ENCODE results near the gene SAP25.
"Not testable (repeated sequence)": the region's sequence is repeated elsewhere in the genome, so short reads cannot be mapped to it uniquely, and the experiment has no call there.

SAP25 gene

DNA sequence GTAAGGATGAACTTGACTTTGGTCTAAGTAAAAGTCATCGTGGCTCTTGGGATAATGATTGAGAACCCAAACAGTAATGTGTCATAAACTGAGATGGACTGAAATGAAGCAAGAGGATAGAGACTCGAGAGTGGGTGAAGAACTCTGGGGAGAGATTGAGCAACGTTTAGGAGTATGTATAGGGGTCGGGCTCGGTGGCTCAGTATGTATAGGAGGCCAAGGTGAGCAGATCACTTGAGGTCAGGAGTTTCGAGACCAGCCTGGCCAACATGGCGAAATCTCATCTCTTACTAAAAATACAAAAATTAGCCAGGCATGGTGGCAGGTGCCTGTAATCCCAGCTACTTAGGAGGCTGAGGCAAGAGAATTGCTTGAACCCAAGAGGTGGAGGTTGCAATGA, 32.4 kb downstream of the SAP25 start:
- H3K9me3 Mint-ChIP-seq; ATAC-seq (replicated peaks; ENCODE audit: extremely low read depth, poor library complexity, severe bottlenecking); H3K27ac Mint-ChIP-seq (ENCODE audit: low read depth); H3K27me3 Mint-ChIP-seq; DNase-seq (ENCODE audit: low spot score in 2 of 2): not testable (repeated sequence)
- Mint-ChIP-seq H3K36me3 (ENCODE audit: insufficient read depth) (peaks cover 14% of the 10 kb centered on the region), H3K4me1 (peaks cover 71% of the 10 kb centered on the region), H3K4me3 (peak overlapping the region; percentile 94)

GRCh38 chr7:100540073-100540723, 33.5 kb downstream of the SAP25 start:
- peak overlapping the region; percentile 94 for H3K4me3 Mint-ChIP-seq
- H3K27ac Mint-ChIP-seq (ENCODE audit: low read depth): peak overlapping the region; percentile 90
- no peaks in the 10 kb centered on the region for H3K27me3 Mint-ChIP-seq
- H3K4me1 Mint-ChIP-seq: peaks cover 60% of the 10 kb centered on the region
- ATAC-seq (replicated peaks; ENCODE audit: extremely low read depth, poor library complexity, severe bottlenecking) (no peak), DNase-seq (ENCODE audit: low spot score in 2 of 2) (no peak)
- H3K36me3 Mint-ChIP-seq (ENCODE audit: insufficient read depth): peaks cover 11% of the 10 kb centered on the region
- H3K9me3 Mint-ChIP-seq: no peaks in the 10 kb centered on the region

DNA sequence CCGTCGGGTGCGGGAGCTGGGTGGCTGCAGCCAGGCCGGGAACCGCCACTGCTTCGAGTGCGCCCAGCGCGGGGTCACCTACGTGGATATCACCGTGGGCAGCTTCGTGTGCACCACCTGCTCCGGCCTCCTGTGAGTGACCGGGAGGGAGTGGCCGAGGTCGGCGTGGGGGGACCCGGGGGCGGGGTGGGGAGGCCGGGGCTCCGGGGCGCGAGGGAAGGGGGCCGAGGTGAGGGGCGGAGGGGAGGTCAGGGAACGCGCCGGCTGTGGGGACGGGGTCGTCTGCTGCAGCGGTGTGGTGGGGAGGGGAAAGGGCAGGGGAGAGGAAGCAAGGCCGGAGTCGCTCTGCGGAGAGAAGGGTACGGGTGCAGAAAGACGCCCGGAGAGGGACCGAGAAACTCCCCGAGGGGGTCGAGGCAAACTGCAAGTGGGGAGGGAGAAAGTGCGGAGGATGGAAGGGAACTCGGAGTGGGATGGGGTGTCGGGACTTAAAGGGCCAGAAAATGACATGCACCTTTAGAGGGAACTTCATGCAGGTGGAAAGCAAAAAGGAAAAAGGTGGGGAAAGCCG, 34.2 kb downstream of the SAP25 start:
- ATAC-seq (replicated peaks; ENCODE audit: extremely low read depth, poor library complexity, severe bottlenecking): no peak

GRCh38 chr7:100538654-100539435, 34.9 kb downstream of the SAP25 start, which contains the start of gene AGFG2:
TSS of gene AGFG2 (plus strand) at chr7:100539203. CDS start at chr7:100539347, 144 bp downstream.
- Mint-ChIP-seq H3K27me3 (no peaks in the 10 kb centered on the region), H3K9me3 (no peaks in the 10 kb centered on the region), H3K4me3 (peak within 1 kb of the TSS; percentile 94), H3K4me1 (peaks cover 47% of the 10 kb centered on the region), H3K27ac (ENCODE audit: low read depth) (peak within 1 kb of the TSS; percentile 90), H3K36me3 (ENCODE audit: insufficient read depth) (peaks cover 11% of the 10 kb centered on the region)
- DNase-seq (ENCODE audit: low spot score in 2 of 2) (peak; percentile 99 to 100), ATAC-seq (replicated peaks; ENCODE audit: extremely low read depth, poor library complexity, severe bottlenecking) (peak; percentile 96)

More for the DNA sequence above, 34.2 kb downstream of the SAP25 start:
- H3K36me3 Mint-ChIP-seq (ENCODE audit: insufficient read depth): peaks cover 11% of the 10 kb centered on the region
- no peak for DNase-seq (ENCODE audit: low spot score in 2 of 2)
- peak overlapping the region; percentile 90 for H3K27ac Mint-ChIP-seq (ENCODE audit: low read depth)
- peak overlapping the region; percentile 94 for H3K4me3 Mint-ChIP-seq
- H3K4me1 Mint-ChIP-seq: peaks cover 54% of the 10 kb centered on the region
- H3K27me3 Mint-ChIP-seq: no peaks in the 10 kb centered on the region
- H3K9me3 Mint-ChIP-seq: no peaks in the 10 kb centered on the region

- H3K9me3 Mint-ChIP-seq: no peaks in the 10 kb centered on the region
- H3K4me1 Mint-ChIP-seq: peaks cover 41% of the 10 kb centered on the region
- DNase-seq (ENCODE audit: low spot score in 2 of 2) (no peak), ATAC-seq (replicated peaks; ENCODE audit: extremely low read depth, poor library complexity, severe bottlenecking) (no peak)
- H3K4me3 Mint-ChIP-seq: peak overlapping the region; percentile 94
- peaks cover 11% of the 10 kb centered on the region for H3K36me3 Mint-ChIP-seq (ENCODE audit: insufficient read depth)
- H3K27me3 Mint-ChIP-seq: no peaks in the 10 kb centered on the region
- H3K27ac Mint-ChIP-seq (ENCODE audit: low read depth): peak overlapping the region; percentile 90
Measured at GRCh38 chr7:100538348-100538653, 35.4 kb downstream of the SAP25 start.

- H3K36me3 Mint-ChIP-seq (ENCODE audit: insufficient read depth); H3K4me3 Mint-ChIP-seq; DNase-seq (ENCODE audit: low spot score in 2 of 2); H3K9me3 Mint-ChIP-seq; ATAC-seq (replicated peaks; ENCODE audit: extremely low read depth, poor library complexity, severe bottlenecking); H3K27me3 Mint-ChIP-seq; H3K27ac Mint-ChIP-seq (ENCODE audit: low read depth): not testable (repeated sequence)
- H3K4me1 Mint-ChIP-seq: peaks cover 26% of the 10 kb centered on the region
Measured at GRCh38 chr7:100536695-100537094, 37.0 kb downstream of the SAP25 start.

- not testable (repeated sequence) for H3K4me3 Mint-ChIP-seq, H3K9me3 Mint-ChIP-seq
Measured at GRCh38 chr7:100535982-100536381, 37.7 kb downstream of the SAP25 start.

GRCh38 chr7:100532165-100533022, 41.3 kb downstream of the SAP25 start:
- Mint-ChIP-seq H3K4me3 (no peak overlapping the region), H3K36me3 (ENCODE audit: insufficient read depth) (no peaks in the 10 kb centered on the region), H3K4me1 (no peaks in the 10 kb centered on the region), H3K27me3 (no peaks in the 10 kb centered on the region), H3K9me3 (no peaks in the 10 kb centered on the region), H3K27ac (ENCODE audit: low read depth) (no peak overlapping the region)
- ATAC-seq (replicated peaks; ENCODE audit: extremely low read depth, poor library complexity, severe bottlenecking) (no peak), DNase-seq (ENCODE audit: low spot score in 2 of 2) (no peak)

More at GRCh38 chr7:100535982-100536381, 37.7 kb downstream of the SAP25 start:
- H3K27me3 Mint-ChIP-seq; DNase-seq (ENCODE audit: low spot score in 2 of 2); H3K27ac Mint-ChIP-seq (ENCODE audit: low read depth); ATAC-seq (replicated peaks; ENCODE audit: extremely low read depth, poor library complexity, severe bottlenecking); H3K36me3 Mint-ChIP-seq (ENCODE audit: insufficient read depth): not testable (repeated sequence)
- peaks cover 19% of the 10 kb centered on the region for H3K4me1 Mint-ChIP-seq

DNA sequence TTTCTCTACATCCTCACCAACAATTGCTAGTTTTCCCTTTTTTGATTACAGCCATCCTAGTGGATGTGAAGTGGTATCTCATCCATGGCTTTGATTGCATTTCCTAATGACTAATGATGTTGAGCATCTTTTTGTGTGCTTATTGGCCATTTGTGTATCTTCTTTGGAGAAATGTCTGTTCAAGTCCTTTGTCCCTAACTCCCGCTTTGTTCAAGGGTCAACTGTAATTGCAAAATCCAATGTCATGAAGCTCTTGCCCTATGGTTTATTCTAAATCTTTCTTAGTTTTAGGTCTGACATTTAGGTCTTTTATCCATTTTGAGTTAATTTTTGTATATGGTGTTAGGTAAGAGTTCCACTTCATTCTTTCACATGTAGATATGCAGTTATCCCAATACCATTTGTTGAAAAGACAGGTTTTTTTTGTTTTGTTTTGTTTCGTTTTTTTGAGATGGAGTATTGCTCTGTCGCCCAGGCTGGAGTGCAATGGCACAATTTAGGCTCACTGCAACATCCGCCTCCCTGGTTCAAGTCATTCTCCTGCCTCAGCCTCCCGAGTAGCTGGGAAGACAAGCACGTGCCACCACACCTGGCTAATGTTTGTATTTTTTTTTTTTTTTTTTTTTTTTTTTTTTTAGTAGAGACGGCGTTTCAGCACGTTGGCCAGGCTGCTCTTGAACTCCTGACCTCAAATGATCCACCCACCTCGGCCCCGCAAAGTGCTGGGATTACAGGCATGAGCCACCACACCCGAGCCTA, 45.4 kb downstream of the SAP25 start:
- H3K27me3 Mint-ChIP-seq; DNase-seq (ENCODE audit: low spot score in 2 of 2); H3K36me3 Mint-ChIP-seq (ENCODE audit: insufficient read depth); ATAC-seq (replicated peaks; ENCODE audit: extremely low read depth, poor library complexity, severe bottlenecking); H3K9me3 Mint-ChIP-seq; H3K27ac Mint-ChIP-seq (ENCODE audit: low read depth); H3K4me3 Mint-ChIP-seq; H3K4me1 Mint-ChIP-seq: not testable (repeated sequence)

DNA sequence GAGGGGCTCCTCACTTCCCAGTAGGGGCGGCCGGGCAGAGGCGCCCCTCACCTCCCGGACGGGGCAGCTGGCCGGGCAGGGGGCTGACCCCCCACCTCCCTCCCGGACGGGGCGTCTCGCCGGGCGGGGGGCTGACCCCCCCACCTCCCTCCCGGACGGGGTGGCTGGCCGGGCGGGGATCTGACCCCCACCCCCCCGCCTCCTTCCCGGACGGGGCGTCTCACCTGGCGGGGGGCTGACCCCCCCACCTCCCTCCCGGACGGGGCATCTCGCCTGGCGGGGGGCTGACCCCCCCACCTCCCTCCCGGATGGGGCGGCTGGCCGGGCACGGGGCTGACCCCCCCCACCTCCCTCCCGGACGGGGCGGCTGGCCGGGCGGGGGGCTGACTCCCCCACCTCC, 50.5 kb downstream of the SAP25 start:
- H3K9me3 Mint-ChIP-seq; H3K4me1 Mint-ChIP-seq; ATAC-seq (replicated peaks; ENCODE audit: extremely low read depth, poor library complexity, severe bottlenecking); H3K27ac Mint-ChIP-seq (ENCODE audit: low read depth); DNase-seq (ENCODE audit: low spot score in 2 of 2); H3K27me3 Mint-ChIP-seq; H3K4me3 Mint-ChIP-seq; H3K36me3 Mint-ChIP-seq (ENCODE audit: insufficient read depth): not testable (repeated sequence)
